Hair follicular keratinocyte (primary cell): Measurements from ENCODE around the gene LIMS2. TPM values are rescaled to one million over a fixed set of nuclear protein-coding genes. Genes with fewer than 3 reads are reported as not detected.

Source experiments
- total RNA-seq: library from RNA; depleted of rRNA; stranded (reverse); fragments of >200 nt; gene quantifications from 2 replicates; pipeline ENCODE4 v1.2.3, GENCODE V29; 2015

The LIMS2 gene
- total RNA-seq, result not detected in 2 replicates

DNA sequence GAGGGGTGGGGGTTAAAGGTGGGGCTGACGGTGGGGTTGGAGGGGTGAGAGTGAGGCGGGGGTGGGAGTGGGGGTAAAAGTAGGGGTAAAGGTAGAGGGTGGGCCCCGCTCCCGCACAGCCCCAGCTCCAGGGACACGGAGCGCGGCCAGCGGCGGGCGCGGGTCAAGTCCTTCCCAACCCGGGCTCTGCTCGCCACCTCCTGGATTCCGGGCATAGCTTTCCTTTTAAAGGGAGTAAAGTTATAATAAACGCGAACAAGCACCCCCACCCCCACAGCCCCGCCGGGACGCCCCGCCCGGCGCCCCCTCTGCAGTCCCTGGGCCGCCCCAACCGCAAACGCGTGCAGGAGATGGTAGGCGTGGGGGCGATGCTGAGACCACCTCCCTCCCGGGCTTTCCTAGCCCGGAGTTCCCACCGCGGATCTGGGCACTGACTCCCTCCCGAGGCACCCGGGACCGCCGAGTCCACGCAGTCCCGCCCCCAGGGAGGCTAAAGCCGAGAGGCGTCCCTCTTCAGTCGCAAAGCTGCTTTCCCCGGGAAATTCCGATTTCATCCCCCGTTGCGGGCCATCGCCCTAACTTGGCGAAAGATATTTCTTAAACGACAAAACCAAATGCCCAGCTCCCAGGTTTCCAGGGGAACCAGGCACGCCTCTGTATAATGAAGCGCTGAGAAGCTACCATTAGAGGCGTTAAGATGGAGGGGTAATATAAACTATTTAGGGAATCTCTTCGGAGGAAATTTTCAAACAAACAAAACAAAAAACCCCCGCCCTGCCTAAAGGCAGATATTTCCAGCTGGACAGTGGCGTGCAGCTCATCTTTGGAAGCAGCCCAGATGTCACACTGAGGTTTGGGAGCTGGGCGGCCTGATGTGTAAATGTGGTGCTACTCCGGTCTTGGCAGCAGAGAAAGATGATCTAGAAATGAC is at the start of gene LIMS2:
Gene LIMS2, minus strand, starts transcription at position 200 of the 931 bp plus-strand sequence. CDS start 506 bp downstream, outside the sequence.

GRCh38 chr2:127701193-127701650 is 25.9 kb upstream of the LIMS2 start, which contains the start of gene SFT2D3:
Gene SFT2D3, plus strand, starts transcription at chr2:127701497. Its CDS starts 32 bp downstream, at chr2:127701529.

GRCh38 chr2:127645395-127646291 is 29.7 kb downstream of the LIMS2 start, which contains the start of gene GPR17:
Gene GPR17, plus strand, starts transcription at chr2:127646153. Its CDS starts 4,583 bp downstream, at chr2:127650736.

Other genes with a start within 250 kb of the LIMS2 start
- 30.5 and 40.7 TPM in 2 replicates for gene IWS1, start 149.0 kb downstream of the LIMS2 start, total RNA-seq
- not detected in 2 replicates for gene MYO7B, start 139.8 kb downstream of the LIMS2 start, total RNA-seq
- gene GPR17, start 29.4 kb downstream of the LIMS2 start, total RNA-seq, result not detected in 2 replicates
- gene SFT2D3, start 26.0 kb upstream of the LIMS2 start, total RNA-seq, result 3.6 and 6.6 TPM in 2 replicates
- 15.1 and 15.3 TPM in 2 replicates for gene WDR33, start 135.6 kb upstream of the LIMS2 start, total RNA-seq
- 13.0 and 22.1 TPM in 2 replicates for gene POLR2D, start 182.6 kb upstream of the LIMS2 start, total RNA-seq
- gene AMMECR1L, start 210.4 kb upstream of the LIMS2 start, total RNA-seq, result 11.9 and 15.2 TPM in 2 replicates